GM18858 (cell line): Measurements from ENCODE around the gene ABHD2.

Source experiments
- ATAC-seq: cut with Tn5 transposase; IDR thresholded peaks from one replicate; pipeline ENCODE4 v1.9.1; 2021; ENCODE audit not compliant: unreplicated experiment

Gene ABHD2

GRCh38 chr15:89098281-89098680, 10.0 kb downstream of the ABHD2 start:
- ATAC-seq: no peak

DNA sequence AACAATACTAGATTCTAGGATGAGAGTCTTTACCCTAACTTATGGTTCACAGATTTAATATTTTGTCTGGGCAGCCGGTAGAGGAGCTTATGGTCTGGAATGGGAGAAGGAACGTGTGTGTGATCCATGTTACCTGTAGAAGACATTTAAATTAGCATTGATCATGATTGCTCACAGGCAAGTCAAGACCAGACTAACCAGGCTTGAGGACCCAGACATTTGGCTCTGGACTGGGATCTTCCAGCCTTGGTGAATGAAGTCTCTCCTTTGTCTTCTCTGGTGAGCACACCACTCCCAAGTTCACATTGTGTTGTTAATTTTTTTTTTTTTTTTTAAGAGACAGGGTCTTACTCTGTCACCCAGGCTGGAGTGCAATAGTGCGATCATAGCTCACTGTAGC, 11.7 kb downstream of the ABHD2 start:
- ATAC-seq: no peak

GRCh38 chr15:89101302-89102193, 13.3 kb downstream of the ABHD2 start:
- ATAC-seq: no peak

DNA sequence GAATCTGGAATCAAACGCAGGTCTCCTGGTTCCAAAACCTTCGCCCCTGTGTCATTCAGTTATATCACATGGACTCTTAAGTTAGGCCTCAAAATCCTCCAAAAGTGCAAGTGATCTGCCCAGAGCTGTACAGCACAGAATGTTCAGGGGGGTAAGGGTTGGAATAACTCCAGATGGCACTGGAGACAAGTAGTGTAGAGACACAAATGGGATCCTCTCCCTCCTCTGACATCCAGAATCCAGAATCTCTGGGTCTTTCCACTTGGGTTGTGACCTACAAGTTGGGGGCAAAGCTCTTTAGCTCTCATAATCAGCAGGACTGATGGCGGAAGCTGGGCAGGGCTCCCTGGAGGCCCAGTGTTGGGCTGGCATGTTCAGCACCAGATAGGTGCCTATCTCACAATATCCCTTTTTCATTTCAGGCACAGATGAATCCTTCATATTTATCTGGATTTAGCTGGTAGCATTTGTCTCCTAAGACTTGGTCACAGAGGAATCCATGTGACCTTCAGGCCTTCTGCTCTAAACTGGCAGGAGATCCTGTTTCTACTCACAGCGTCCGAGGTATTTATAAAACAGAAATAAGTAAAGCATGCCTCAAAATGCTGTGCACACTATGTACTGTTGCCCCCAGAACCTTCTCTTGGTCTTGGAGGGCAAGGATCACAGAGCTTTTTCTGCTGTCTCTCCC, 15.4 kb downstream of the ABHD2 start:
- ATAC-seq: no peak

- ATAC-seq: no peak
Measured at GRCh38 chr15:89104172-89104564, 15.9 kb downstream of the ABHD2 start.

DNA sequence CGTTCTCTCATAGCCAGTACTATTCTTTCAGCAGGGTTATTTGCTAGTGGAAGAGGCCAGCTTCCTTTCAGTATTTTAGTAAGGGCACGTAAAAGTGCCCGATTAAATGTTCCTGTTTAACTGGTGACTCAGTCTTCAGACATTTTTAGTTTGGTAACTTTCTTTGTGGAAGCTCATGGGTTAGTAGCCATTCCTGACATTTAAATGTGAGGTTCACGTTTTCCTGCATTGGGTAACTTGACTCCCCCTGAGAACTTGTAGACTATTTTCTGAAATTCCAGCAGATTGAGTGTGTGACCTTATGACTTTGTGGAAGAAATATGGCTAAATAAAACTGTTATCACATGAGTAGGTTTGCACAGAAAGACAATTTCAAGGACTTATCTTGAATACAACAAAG, 16.9 kb downstream of the ABHD2 start:
- ATAC-seq: no peak

GRCh38 chr15:89106200-89106599, 17.9 kb downstream of the ABHD2 start:
- ATAC-seq: no peak

DNA sequence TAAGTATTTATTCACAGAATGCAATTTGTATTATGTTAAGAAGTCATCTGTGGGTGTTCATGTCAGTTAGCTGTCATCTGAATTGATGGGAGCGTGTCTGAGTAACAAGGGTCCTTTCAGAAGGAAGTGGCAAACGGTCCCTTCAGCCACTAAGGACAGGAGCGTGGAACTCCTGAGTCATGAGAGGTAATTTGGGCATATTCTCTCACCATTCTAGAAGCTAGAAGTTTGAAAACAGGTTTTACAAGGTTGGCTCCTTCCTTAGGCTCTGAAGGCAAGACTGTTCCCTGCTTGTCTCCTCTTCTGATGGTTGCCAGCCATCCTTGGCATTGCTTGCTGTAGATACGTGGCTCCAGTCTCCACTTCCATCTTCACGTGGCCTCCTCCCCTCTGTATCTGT, 19.7 kb downstream of the ABHD2 start:
- no peak for ATAC-seq

DNA sequence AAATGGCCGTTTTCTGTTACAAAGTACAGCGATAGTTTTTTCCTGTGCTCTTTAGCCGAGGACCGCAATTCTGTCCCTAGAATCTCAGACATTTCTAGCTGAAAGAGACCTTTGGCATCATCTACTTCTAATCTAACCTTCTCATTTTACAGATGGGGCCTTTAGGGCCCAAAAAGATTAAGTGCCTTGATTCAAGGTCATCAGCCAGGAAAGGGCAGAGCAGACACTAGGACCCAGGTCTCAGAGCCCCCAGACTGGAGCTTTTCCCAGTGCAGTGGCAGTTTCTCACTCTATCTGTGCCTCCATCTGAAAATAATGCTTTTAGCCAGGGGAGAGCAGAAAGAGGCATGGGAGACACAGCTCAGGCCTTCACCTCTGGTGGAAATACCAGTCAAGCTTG, 20.6 kb downstream of the ABHD2 start:
- ATAC-seq: no peak

- no peak for ATAC-seq
Measured at GRCh38 chr15:89109238-89109637, 21.0 kb downstream of the ABHD2 start.

GRCh38 chr15:89110060-89110459, 21.8 kb downstream of the ABHD2 start:
- ATAC-seq: no peak

GRCh38 chr15:89111352-89111751, 23.1 kb downstream of the ABHD2 start:
- ATAC-seq: no peak

- no peak for ATAC-seq
Measured at GRCh38 chr15:89111961-89112340, 23.7 kb downstream of the ABHD2 start.

DNA sequence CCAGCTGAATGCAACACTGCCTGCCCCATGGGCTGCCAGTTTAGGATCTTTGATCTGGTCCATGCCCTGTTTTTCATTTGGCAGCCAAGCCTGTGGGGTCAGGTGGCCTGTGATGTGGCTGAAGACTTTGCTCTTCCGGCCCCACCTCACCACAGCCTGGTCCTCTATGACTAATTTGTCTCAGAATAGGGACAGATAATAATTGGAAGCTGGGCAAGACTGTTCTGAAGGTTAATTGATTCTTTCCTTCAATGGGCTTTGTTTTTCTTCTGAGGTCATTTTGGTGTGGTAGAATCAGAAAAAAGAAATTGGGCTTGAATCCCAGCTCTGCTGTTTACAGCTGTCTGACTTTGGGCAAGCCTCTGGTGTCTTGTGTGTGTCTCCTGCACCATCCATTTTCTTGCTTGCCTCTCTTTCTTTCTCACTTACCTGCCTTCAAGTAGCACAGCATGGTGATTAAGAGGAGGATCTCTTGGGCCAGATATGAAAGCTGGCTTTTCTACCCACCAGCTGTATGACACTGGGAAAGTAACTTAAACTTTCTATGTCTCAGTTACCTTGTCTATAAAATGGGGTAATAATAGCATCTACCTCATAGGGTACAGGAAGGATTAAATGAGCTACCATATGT, 24.2 kb downstream of the ABHD2 start:
- ATAC-seq: peak; percentile 68

DNA sequence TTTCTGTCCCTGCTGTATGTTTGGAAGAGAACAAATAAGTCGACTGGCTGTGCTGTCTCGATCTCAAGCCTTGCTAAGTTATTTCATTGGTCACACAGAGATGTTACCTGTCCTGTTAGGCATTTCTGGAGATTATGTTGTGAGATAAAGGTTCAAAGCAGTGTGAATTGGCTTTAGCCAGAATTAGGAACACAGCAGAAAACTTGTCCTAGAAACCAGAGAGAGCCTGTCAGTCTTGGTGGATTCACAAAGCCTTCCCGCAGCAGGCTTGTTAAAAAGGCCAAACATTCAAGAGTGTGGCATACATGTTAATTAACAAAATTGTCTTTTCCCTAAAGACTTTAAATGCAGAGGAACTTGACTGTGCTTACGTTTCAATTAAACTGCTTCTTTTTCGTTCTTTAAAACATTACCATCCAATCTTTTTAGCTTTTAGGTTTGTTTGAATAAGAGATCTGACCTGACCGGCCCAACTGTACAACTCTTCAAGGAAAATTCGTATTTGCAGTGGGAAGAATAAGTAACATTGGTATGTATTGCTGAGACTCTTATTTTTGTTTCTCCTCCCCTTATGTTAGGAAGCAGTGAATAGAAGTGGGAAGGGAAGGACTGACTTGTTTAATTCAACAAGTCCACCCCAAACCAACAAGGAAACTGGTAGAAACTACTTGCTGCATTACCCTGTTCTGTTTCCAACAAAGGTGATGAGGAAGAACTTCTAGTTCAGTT, 25.2 kb downstream of the ABHD2 start:
- ATAC-seq: no peak

- no peak for ATAC-seq
Measured at GRCh38 chr15:89114990-89115389, 26.7 kb downstream of the ABHD2 start.

GRCh38 chr15:89115547-89115946, 27.3 kb downstream of the ABHD2 start:
- ATAC-seq: no peak

DNA sequence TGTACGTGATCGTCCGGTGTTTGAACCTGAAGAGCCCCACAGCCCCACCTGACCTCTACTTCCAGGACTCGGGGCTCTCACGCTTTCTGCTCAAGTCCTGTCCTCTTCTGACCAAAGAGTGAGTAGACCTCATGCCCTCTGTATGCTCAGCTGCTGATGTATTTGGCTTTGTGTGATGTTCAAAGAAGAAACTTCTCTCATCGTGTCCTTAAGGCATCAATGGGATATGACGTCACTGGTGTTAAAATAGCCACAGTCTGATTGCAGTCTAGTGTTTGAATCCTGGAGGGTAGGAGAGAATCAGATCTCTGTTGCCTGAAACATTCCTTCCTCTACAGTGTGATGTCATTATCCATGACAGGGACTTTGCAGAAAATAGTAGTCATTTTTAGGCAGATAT, 28.1 kb downstream of the ABHD2 start:
- ATAC-seq: no peak

DNA sequence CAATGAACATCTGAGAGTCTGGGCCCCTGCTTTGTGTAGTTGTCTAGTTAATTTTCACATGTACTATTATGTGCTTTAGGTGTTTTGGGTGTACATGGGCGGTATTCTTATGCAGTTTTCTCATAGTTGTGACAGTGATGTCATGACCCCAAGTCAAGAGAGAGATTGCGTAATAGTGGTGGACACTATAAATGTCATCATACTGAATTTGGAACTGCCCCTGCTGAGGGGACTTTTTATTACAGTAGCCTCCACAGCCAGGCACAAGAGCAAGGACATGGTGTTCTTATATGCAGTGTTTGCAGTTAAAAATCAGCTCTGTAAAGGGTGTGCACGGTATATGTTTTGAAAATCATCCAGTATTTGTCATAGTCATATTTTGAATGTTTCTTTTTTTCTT, 29.5 kb downstream of the ABHD2 start:
- ATAC-seq: no peak

DNA sequence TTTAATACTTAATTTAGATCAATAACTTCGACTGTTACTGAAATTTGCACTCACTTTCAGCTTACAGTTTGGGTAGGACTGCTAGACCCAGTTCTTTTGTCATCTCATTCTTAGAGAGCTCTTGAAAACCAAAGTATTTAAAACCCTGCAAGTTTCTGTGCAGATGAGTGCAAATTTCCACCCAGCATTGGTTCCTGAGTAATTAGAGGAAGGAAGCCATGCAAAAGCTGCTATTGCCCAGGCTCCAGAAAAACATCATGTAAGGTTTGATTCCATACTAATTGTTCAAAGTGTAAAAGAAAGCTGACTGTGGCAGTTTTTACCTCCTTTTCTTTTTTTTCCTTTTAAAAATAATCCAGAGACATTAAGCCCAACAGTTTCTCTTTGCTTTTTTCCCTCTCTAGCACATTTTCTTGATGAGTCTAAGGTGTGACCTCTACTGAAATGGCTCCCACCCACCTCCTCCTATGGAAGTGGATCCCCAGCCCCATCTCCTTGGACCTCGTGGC, 30.3 kb downstream of the ABHD2 start:
- ATAC-seq: no peak
